Glomerular visceral epithelial cell (primary cell): ENCODE measurements around the gene GDI1.

Experiments used
- DNase-seq: peaks from one replicate; pipeline ENCODE4 v3.0.0-alpha.2; 2016; ENCODE audit errors: extremely low spot score

GDI1 gene

GRCh38 chrX:154459832-154460231 lies 22.9 kb downstream of the GDI1 start:
- no peak for DNase-seq

- DNase-seq: no peak
Observed at GRCh38 chrX:154460326-154460725, 23.4 kb downstream of the GDI1 start.

GRCh38 chrX:154462396-154462795 lies 25.4 kb downstream of the GDI1 start:
- DNase-seq: no peak

GRCh38 chrX:154463611-154464220 lies 26.8 kb downstream of the GDI1 start:
- DNase-seq: no peak

- DNase-seq: no peak
Observed at GRCh38 chrX:154464806-154465365, 27.9 kb downstream of the GDI1 start.

- DNase-seq: no peak
Observed at GRCh38 chrX:154465601-154466000, 28.6 kb downstream of the GDI1 start.

GRCh38 chrX:154466036-154466435 lies 29.1 kb downstream of the GDI1 start:
- no peak for DNase-seq

- DNase-seq: no peak
Observed at GRCh38 chrX:154466907-154467306, 30.0 kb downstream of the GDI1 start.

GRCh38 chrX:154467556-154467955 lies 30.6 kb downstream of the GDI1 start:
- DNase-seq: no peak

- no peak for DNase-seq
Observed at GRCh38 chrX:154468217-154468616, 31.3 kb downstream of the GDI1 start.

GRCh38 chrX:154469114-154469513 lies 32.2 kb downstream of the GDI1 start:
- no peak for DNase-seq

- no peak for DNase-seq
Observed at GRCh38 chrX:154469880-154470279, 32.9 kb downstream of the GDI1 start.

GRCh38 chrX:154470434-154470833 lies 33.5 kb downstream of the GDI1 start:
- no peak for DNase-seq

- no peak for DNase-seq
Observed at GRCh38 chrX:154470914-154471568, 34.1 kb downstream of the GDI1 start.

GRCh38 chrX:154471839-154472684 lies 35.1 kb downstream of the GDI1 start:
- DNase-seq: no peak

- DNase-seq: no peak
Observed at GRCh38 chrX:154472685-154473632, 36.0 kb downstream of the GDI1 start.

GRCh38 chrX:154473683-154474082 lies 36.7 kb downstream of the GDI1 start:
- DNase-seq: no peak

- DNase-seq: peak; percentile 21
Observed at GRCh38 chrX:154476821-154477220, 39.9 kb downstream of the GDI1 start.

- no peak for DNase-seq
Observed at GRCh38 chrX:154477891-154478477, 41.0 kb downstream of the GDI1 start.

- DNase-seq: peak; percentile 89
Observed at GRCh38 chrX:154478728-154479622, 42.0 kb downstream of the GDI1 start, which contains the start of gene LAGE3. Gene LAGE3 (minus strand): TSS chrX:154479281. CDS start chrX:154478915, 366 bp downstream.
